Left ventricle myocardium inferior (tissue), 1 donor: ENCODE measurements around the gene MATK. TPM values are rescaled to one million over a fixed set of nuclear protein-coding genes. Genes with fewer than 3 reads are reported as not detected.

Source experiments
- DNase-seq: peaks from one replicate; pipeline ENCODE4 v3.0.0-alpha.2; 2020
- H3K27ac ChIP-seq: fragments of 200-600 bp; replicated peaks from 2 replicates; pipeline ENCODE4 v1.8.0; 2021
- H3K27me3 ChIP-seq: fragments of 200-600 bp; 2 replicates; pipeline ENCODE4 v1.8.0; 2021; ENCODE audit warnings: low read depth
- H3K36me3 ChIP-seq: fragments of 200-600 bp; 2 replicates; pipeline ENCODE4 v1.8.0; 2021
- H3K4me1 ChIP-seq: fragments of 200-600 bp; 2 replicates; pipeline ENCODE4 v1.8.0; 2021
- H3K4me3 ChIP-seq: fragments of 200-600 bp; 2 replicates; pipeline ENCODE4 v1.8.0; 2021; ENCODE audit warnings: mild to moderate bottlenecking, moderate library complexity
- H3K9me3 ChIP-seq: fragments of 200-600 bp; replicated peaks from 2 replicates; pipeline ENCODE4 v1.8.0; 2021
- CTCF ChIP-seq: fragments of 200-600 bp; IDR thresholded peaks from 2 replicates; pipeline ENCODE4 v1.8.0; 2021; ENCODE audit warnings: antibody characterized with exemption, mild to moderate bottlenecking, borderline replicate concordance
- intact Hi-C: fragments of 100-400 bp; cut with micrococcal nuclease; formaldehyde crosslinking; loops from one replicate; pipeline ENCODE4 v1.11.0; 2022
- total RNA-seq: library from RNA; stranded (reverse); fragmentation: NEBNext Ultra II Directional; extraction: Animal tissue kit (Norgen Biotek cat#: 25700); gene quantifications from one replicate; pipeline ENCODE4 v1.2.1, GENCODE V29; 2021
- donor health status: DM: no; HTN: yes; CAD: no; lungs with severe emphysema.

MATK gene
- total RNA-seq, 1 donor from 2014 or later, result 0.14 TPM

- Histone ChIP-seq H3K9me3 (no peaks in the 10 kb centered on the region), H3K36me3 (peaks cover 9% of the 10 kb centered on the region), H3K4me3 (no peak overlapping the region), H3K4me1 (no peaks in the 10 kb centered on the region), H3K27me3 (peaks cover 19% of the 10 kb centered on the region), H3K27ac (no peak overlapping the region)
- intact Hi-C loops, result no loop called here
- TF ChIP-seq CTCF, result no peak
- no peak for DNase-seq
Observed at GRCh38 chr19:3745363-3746045, 40.7 kb downstream of the MATK start.

GRCh38 chr19:3743486-3743885, 42.7 kb downstream of the MATK start:
- Histone ChIP-seq H3K27ac (no peak overlapping the region), H3K9me3 (no peaks in the 10 kb centered on the region), H3K27me3 (peaks cover 24% of the 10 kb centered on the region), H3K4me3 (no peak overlapping the region), H3K4me1 (no peaks in the 10 kb centered on the region), H3K36me3 (no peaks in the 10 kb centered on the region)
- no peak for DNase-seq
- intact Hi-C loops, result no loop called here
- no peak for TF ChIP-seq CTCF

- H3K9me3 ChIP-seq, result no peaks in the 10 kb centered on the region
- TF ChIP-seq CTCF, result no peak
- H3K4me3 ChIP-seq, result no peak overlapping the region
- no peak for DNase-seq
- H3K36me3 ChIP-seq, result no peaks in the 10 kb centered on the region
- no peak overlapping the region for H3K27ac ChIP-seq
- intact Hi-C loops, result no loop called here
- H3K4me1 ChIP-seq, result no peaks in the 10 kb centered on the region
- H3K27me3 ChIP-seq, result peaks cover 20% of the 10 kb centered on the region
Observed at GRCh38 chr19:3740431-3740830, 45.8 kb downstream of the MATK start.

GRCh38 chr19:3738477-3739220, 47.5 kb downstream of the MATK start:
- Histone ChIP-seq H3K27ac (no peak overlapping the region), H3K9me3 (no peaks in the 10 kb centered on the region), H3K4me1 (no peaks in the 10 kb centered on the region), H3K4me3 (no peak overlapping the region), H3K36me3 (no peaks in the 10 kb centered on the region), H3K27me3 (peaks cover 37% of the 10 kb centered on the region)
- DNase-seq, result no peak
- intact Hi-C loops, result no loop called here
- TF ChIP-seq CTCF, result no peak

GRCh38 chr19:3737487-3738205, 48.5 kb downstream of the MATK start:
- TF ChIP-seq CTCF, result no peak

More at GRCh38 chr19:3737487-3738205, 48.5 kb downstream of the MATK start:
- no peak for DNase-seq
- Histone ChIP-seq H3K4me3 (no peak overlapping the region), H3K9me3 (no peaks in the 10 kb centered on the region), H3K27me3 (peaks cover 39% of the 10 kb centered on the region), H3K36me3 (no peaks in the 10 kb centered on the region), H3K4me1 (no peaks in the 10 kb centered on the region), H3K27ac (no peak overlapping the region)
- intact Hi-C loops, result no loop called here
